Natural killer cell (primary cell): Measurements from ENCODE around the gene PLEKHD1. TPM values are rescaled to one million over a fixed set of nuclear protein-coding genes. Genes with fewer than 3 reads are reported as not detected.
A peak's percentile ranks its signal among the peaks of the same experiment; 100 is the strongest.
"Not testable (repeated sequence)": the region's sequence is repeated elsewhere in the genome, so short reads cannot be mapped to it uniquely, and the experiment has no call there.

Source experiments
- ATAC-seq, 3 donors: fragments of 150-1000 bp in 2 of 3; fragments of 200-7000 bp in 1 of 3; cut with Tn5 transposase; 1 replicate in 1 of 3; 2 replicates in 2 of 3; pipeline ENCODE4 v1.10.0; 2021; ENCODE audit warnings: mild to moderate bottlenecking in 2 of 3, moderate library complexity in 2 of 3
- DNase-seq, 2 donors: peaks; one replicate each; pipeline versions ENCODE4 v3.0.0 to v3.0.0-alpha.2; 2013 to 2021; ENCODE audit warnings: mixed read lengths in 1 of 2
- H3K27ac ChIP-seq: one replicate; pipeline ENCODE4 v1.5.1; 2013; ENCODE audit warnings: mild to moderate bottlenecking, low read length
- H3K27me3 ChIP-seq: one replicate; pipeline ENCODE4 v1.6.1; 2013; ENCODE audit warnings: low read length; ENCODE audit not compliant: control insufficient read depth, insufficient read depth
- H3K36me3 ChIP-seq: one replicate; pipeline ENCODE4 v1.6.1; 2013; ENCODE audit warnings: low read length; ENCODE audit not compliant: control insufficient read depth, insufficient read depth
- H3K4me1 ChIP-seq: one replicate; pipeline ENCODE4 v1.6.1; 2013; ENCODE audit warnings: low read length; ENCODE audit not compliant: control insufficient read depth, insufficient read depth
- H3K4me3 ChIP-seq: one replicate; pipeline ENCODE4 v1.5.1; 2013; ENCODE audit warnings: low read length
- H3K9me3 ChIP-seq: one replicate; pipeline ENCODE4 v1.6.1; 2013; ENCODE audit warnings: low read length; ENCODE audit not compliant: control insufficient read depth, insufficient read depth
- H3K27ac Mint-ChIP-seq, 2 donors: one replicate each; pipeline ENCODE4 v1.8.0; 2022; ENCODE audit warnings: mild to moderate bottlenecking in 2 of 2, mixed read lengths in 2 of 2, moderate library complexity in 1 of 2
- H3K27me3 Mint-ChIP-seq, 2 donors: one replicate each; pipeline ENCODE4 v1.8.0; 2022; ENCODE audit warnings: low read depth in 2 of 2, mixed read lengths in 2 of 2
- H3K36me3 Mint-ChIP-seq: one replicate; pipeline ENCODE4 v1.8.0; 2022; ENCODE audit warnings: mixed read lengths
- H3K4me1 Mint-ChIP-seq, 2 donors: one replicate each; pipeline ENCODE4 v1.8.0; 2022; ENCODE audit warnings: mixed read lengths in 2 of 2
- H3K4me3 Mint-ChIP-seq: one replicate; pipeline ENCODE4 v1.8.0; 2022; ENCODE audit warnings: mild to moderate bottlenecking, moderate library complexity, mixed read lengths
- H3K9me3 Mint-ChIP-seq, 2 donors: one replicate each; pipeline ENCODE4 v1.8.0; 2022; ENCODE audit warnings: mixed read lengths in 2 of 2
- WGBS: methylation state at CpG from one replicate; pipeline ENCODE4 v1.1.7; 2013; ENCODE audit warnings: missing lambda C conversion rate; ENCODE audit not compliant: insufficient coverage; 5-methylcytosine and 5-hydroxymethylcytosine counted together
- intact Hi-C: fragments of 100-400 bp; cut with micrococcal nuclease; formaldehyde crosslinking; loops from one replicate; pipeline ENCODE4 v1.14.2; 2022
- total RNA-seq, 4 donors: library from RNA; stranded (reverse); fragments of 120-200 nt in 1 of 4; gene quantifications; one replicate each; pipeline versions ENCODE4 v1.2.3 to v1.2.4, GENCODE V29; 2013 to 2022
- TF ChIP-seq, protein P1 (sequence below): fragments of 200-600 bp; IDR thresholded peaks from one replicate; pipeline ENCODE4 v1.8.0; 2022; ENCODE audit warnings: antibody characterized with exemption

Gene PLEKHD1
- total RNA-seq, 3 donors from 2014 or later (not counting 1 experiment from before 2014, with no cell fraction given), result 0.78 to 1.0 (median 0.93) TPM

DNA sequence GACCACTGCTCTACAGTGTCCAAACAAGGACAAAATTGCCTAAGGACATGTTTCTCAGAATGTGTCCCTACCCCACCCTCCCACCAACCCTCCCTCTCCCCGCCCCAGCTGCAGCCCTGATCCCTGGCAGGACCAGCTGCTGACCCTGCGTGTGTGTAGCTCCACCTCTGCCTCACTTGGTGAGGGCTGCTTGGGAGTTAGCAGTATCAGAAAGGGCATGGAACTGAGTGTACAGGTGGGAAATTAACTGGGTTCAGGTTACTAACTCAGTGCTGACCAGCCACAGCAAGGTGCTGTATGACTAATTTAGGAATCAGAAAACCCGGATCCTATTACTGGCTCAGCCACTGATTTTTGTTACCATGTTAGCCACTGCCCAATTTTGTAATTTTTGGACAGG, 11.3 kb upstream of the PLEKHD1 start:
- H3K4me3 ChIP-seq, result no peak overlapping the region
- DNase-seq, result no peak
- H3K36me3 ChIP-seq, result no peaks in the 10 kb centered on the region
- no peaks in the 10 kb centered on the region for H3K27me3 Mint-ChIP-seq
- H3K27me3 ChIP-seq, result no peaks in the 10 kb centered on the region
- ATAC-seq, result no peak
- no peaks in the 10 kb centered on the region for H3K4me1 ChIP-seq
- H3K4me3 Mint-ChIP-seq, result no peak overlapping the region
- no peaks in the 10 kb centered on the region for H3K4me1 Mint-ChIP-seq
- H3K9me3 ChIP-seq, result no peaks in the 10 kb centered on the region
- TF ChIP-seq, protein P1, sequence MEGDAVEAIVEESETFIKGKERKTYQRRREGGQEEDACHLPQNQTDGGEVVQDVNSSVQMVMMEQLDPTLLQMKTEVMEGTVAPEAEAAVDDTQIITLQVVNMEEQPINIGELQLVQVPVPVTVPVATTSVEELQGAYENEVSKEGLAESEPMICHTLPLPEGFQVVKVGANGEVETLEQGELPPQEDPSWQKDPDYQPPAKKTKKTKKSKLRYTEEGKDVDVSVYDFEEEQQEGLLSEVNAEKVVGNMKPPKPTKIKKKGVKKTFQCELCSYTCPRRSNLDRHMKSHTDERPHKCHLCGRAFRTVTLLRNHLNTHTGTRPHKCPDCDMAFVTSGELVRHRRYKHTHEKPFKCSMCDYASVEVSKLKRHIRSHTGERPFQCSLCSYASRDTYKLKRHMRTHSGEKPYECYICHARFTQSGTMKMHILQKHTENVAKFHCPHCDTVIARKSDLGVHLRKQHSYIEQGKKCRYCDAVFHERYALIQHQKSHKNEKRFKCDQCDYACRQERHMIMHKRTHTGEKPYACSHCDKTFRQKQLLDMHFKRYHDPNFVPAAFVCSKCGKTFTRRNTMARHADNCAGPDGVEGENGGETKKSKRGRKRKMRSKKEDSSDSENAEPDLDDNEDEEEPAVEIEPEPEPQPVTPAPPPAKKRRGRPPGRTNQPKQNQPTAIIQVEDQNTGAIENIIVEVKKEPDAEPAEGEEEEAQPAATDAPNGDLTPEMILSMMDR, result no peak
- no peaks in the 10 kb centered on the region for H3K9me3 Mint-ChIP-seq
- H3K27ac ChIP-seq, result no peak overlapping the region
- H3K36me3 Mint-ChIP-seq, result no peaks in the 10 kb centered on the region
- 95% methylated on average over 2 of the region's 3 CpGs for WGBS
- intact Hi-C loops, result no loop called here
- no peak overlapping the region for H3K27ac Mint-ChIP-seq

DNA sequence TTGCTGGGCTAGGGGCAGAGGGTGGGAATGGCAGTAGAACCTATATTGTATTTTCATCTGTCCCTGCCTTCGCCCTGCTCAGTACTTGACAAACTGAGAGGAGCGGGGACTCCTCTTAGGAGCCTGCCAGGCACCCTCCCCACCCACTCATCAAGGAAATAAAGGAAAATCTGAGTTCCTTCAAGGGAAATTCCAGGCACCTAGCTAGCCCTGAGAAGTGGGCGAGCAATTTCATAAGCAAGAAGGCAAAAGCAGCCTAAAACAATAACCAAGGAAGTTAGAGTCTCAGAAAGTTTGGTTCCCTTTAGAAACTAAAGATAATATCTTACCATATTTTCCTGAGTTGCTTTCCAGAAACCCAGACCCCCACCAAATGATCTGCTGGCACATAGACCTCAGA, 10.6 kb upstream of the PLEKHD1 start:
- no peaks in the 10 kb centered on the region for H3K36me3 ChIP-seq
- Mint-ChIP-seq H3K36me3 (no peaks in the 10 kb centered on the region), H3K4me3 (no peak overlapping the region), H3K9me3 (no peaks in the 10 kb centered on the region), H3K27me3 (no peaks in the 10 kb centered on the region), H3K27ac (no peak overlapping the region), H3K4me1 (no peaks in the 10 kb centered on the region)
- no peak overlapping the region for H3K4me3 ChIP-seq
- no peaks in the 10 kb centered on the region for H3K4me1 ChIP-seq
- no peak for DNase-seq
- no peaks in the 10 kb centered on the region for H3K9me3 ChIP-seq
- no peak for ATAC-seq
- intact Hi-C loops, result no loop called here
- WGBS, result 84% methylated on average over 3 of the region's 3 CpGs
- no peak overlapping the region for H3K27ac ChIP-seq
- no peaks in the 10 kb centered on the region for H3K27me3 ChIP-seq
- TF ChIP-seq, protein P1, result no peak

DNA sequence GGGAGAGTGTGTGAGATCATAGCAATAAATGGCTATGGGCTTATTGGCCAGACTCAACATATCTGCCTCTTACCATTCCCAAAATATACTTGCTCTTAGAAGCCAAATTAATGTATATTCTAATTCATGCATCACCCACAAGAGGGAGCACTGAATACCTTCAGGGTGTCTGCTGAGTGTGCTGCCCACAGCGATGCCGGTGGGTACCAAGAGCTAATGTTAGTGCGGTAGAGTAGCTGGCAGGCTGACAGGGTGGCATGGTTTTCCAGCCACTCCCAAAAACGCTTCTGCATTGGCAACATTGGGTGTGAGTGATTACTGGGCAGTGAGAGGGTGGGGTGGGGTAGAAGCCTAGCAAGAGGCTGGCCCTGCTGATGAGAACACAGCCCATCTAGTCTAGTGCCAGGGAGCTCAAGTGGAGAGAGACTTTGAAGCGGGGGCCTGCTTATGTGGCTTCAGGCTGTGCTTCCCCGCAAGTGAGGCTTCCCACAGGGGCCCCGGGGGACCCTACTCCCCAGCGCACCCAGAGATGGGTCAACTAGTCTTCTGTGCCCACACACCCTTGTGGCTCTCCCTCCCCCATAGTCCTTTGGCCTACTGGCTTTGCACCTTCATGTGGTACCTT, 9.2 kb upstream of the PLEKHD1 start:
- Histone ChIP-seq H3K36me3 (no peaks in the 10 kb centered on the region), H3K27me3 (no peaks in the 10 kb centered on the region), H3K27ac (no peak overlapping the region), H3K4me1 (no peaks in the 10 kb centered on the region), H3K4me3 (no peak overlapping the region), H3K9me3 (no peaks in the 10 kb centered on the region)
- Mint-ChIP-seq H3K4me3 (no peak overlapping the region), H3K4me1 (no peaks in the 10 kb centered on the region), H3K9me3 (no peaks in the 10 kb centered on the region), H3K27ac (no peak overlapping the region), H3K36me3 (no peaks in the 10 kb centered on the region), H3K27me3 (no peaks in the 10 kb centered on the region)
- intact Hi-C loops, result no loop called here
- TF ChIP-seq, protein P1, result no peak
- 50% methylated on average over 8 of the region's 8 CpGs for WGBS
- DNase-seq (peak in 1 of 2 donors; percentile 9), ATAC-seq (peak in 1 of 3 donors; percentile 61)

DNA sequence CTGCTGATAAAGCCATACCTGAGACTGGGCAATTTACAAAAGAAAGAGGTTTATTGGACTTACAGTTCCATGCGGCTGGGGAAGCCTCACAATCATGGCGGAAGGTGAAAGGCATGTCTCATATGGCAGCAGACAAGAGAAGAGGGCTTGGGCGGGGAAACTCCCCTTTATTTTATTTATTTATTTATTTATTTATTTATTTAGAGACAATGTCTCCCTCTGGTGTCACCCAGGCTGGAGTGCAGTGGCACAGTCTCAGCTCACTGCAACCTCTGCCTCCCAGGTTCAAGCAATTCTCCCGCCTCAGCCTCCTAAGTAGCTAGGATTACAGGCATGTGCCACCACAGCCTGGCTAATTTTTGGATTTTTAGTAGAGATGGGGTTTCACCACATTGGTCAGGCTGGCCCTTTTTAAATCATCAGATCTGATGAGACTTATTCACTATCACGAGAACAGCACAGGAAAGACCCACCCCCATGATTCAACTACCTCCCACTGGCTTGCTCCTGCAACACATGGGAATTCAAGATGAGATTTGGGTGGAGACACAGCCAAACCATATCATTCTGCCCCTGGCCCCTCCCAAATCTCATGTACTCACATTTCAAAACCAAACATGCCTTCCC, 7.6 kb upstream of the PLEKHD1 start:
- H3K9me3 ChIP-seq, DNase-seq, H3K9me3 Mint-ChIP-seq, H3K4me3 Mint-ChIP-seq, ATAC-seq, H3K27ac ChIP-seq, H3K4me1 ChIP-seq, H3K4me1 Mint-ChIP-seq, H3K27me3 ChIP-seq, H3K36me3 ChIP-seq, H3K27ac Mint-ChIP-seq, H3K36me3 Mint-ChIP-seq, H3K27me3 Mint-ChIP-seq, intact Hi-C loops, H3K4me3 ChIP-seq: not testable (repeated sequence)
- 98% methylated on average over 4 of the region's 5 CpGs for WGBS

DNA sequence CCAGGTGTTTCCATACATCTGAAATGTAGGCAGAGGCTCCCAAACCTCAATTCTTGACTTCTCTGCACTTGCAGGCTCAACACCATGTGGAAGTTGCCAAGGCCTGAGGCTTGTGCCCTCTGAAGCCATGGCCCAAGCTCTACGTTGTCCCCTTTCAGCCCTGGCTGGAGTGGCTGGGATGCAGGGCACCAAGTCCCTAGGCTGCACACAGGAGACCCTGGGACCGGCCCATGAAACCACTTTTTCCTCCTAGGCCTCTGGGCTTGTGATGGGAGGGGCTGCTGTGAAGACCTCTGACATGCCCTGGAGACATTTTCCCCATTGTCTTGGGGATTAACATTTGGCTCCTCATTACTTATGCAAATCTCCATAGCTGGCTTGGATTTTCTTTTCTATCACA, 6.5 kb upstream of the PLEKHD1 start:
- H3K27ac ChIP-seq, result not testable (repeated sequence)

More for the DNA sequence above, 6.5 kb upstream of the PLEKHD1 start:
- H3K27me3 Mint-ChIP-seq, DNase-seq, H3K4me1 ChIP-seq, H3K36me3 Mint-ChIP-seq, H3K9me3 Mint-ChIP-seq, ATAC-seq, H3K36me3 ChIP-seq, H3K27ac Mint-ChIP-seq, intact Hi-C loops, H3K4me3 ChIP-seq, H3K4me3 Mint-ChIP-seq, H3K27me3 ChIP-seq, H3K4me1 Mint-ChIP-seq, H3K9me3 ChIP-seq: not testable (repeated sequence)
- WGBS, result 87% methylated on average over 2 of the region's 2 CpGs
